Transverse colon (tissue), 4 donors: Measurements from ENCODE around the gene KAZN. TPM values are rescaled to one million over a fixed set of nuclear protein-coding genes. Genes with fewer than 3 reads are reported as not detected.
A peak's percentile ranks its signal among the peaks of the same experiment; 100 is the strongest.

Experiments
- DNase-seq: peaks from one replicate; pipeline ENCODE4 v3.0.0-alpha.2; 2019
- H3K27ac ChIP-seq, 4 donors: fragments of 200-600 bp; sonication (generic); 2 replicates each; pipeline ENCODE4 v1.5.1; 2016 to 2018; ENCODE audit warnings: inconsistent platforms in 4 of 4
- H3K27me3 ChIP-seq: fragments of 200-600 bp; sonication (generic); 2 replicates; pipeline ENCODE4 v1.5.1; 2017; ENCODE audit warnings: inconsistent platforms
- H3K36me3 ChIP-seq, 4 donors: fragments of 200-600 bp; sonication (generic); 2 replicates each; pipeline ENCODE4 v1.5.1; 2017 to 2019; ENCODE audit warnings: inconsistent platforms in 4 of 4
- H3K4me1 ChIP-seq, 4 donors: fragments of 200-600 bp; sonication (generic); 2 replicates each; pipeline ENCODE4 v1.5.1; 2017 to 2020; ENCODE audit warnings: inconsistent platforms in 4 of 4
- H3K4me3 ChIP-seq, 4 donors: fragments of 200-600 bp; sonication (generic); 1 replicate in 1 of 4; 2 replicates in 3 of 4; pipeline versions ENCODE4 v1.5.1 to v1.6.1; 2017 to 2019; ENCODE audit warnings: inconsistent platforms in 4 of 4
- H3K9me3 ChIP-seq, 2 donors: fragments of 200-600 bp; sonication (generic); 2 replicates each; pipeline ENCODE4 v1.5.1; 2017 to 2019; ENCODE audit warnings: inconsistent platforms in 2 of 2
- EP300 ChIP-seq: sonication (generic); formaldehyde crosslinking; IDR thresholded peaks from one replicate; pipeline ENCODE4 v1.6.1; 2017; ENCODE audit warnings: antibody characterized with exemption, low read depth
- POLR2A ChIP-seq: fragments of 450-650 bp; IDR thresholded peaks from one replicate; pipeline ENCODE4 v1.6.1; 2016; ENCODE audit warnings: antibody characterized with exemption, mild to moderate bottlenecking, moderate library complexity
- POLR2AphosphoS5 ChIP-seq, 3 donors: sonication (generic); formaldehyde crosslinking; IDR thresholded peaks; one replicate each; pipeline ENCODE4 v1.6.1; 2016; ENCODE audit warnings: antibody characterized with exemption in 3 of 3
- WGBS, 2 donors: methylation state at CpG; one replicate each; pipeline ENCODE4 v1.1.5; 2018; ENCODE audit warnings: low coverage in 1 of 2; 5-methylcytosine and 5-hydroxymethylcytosine counted together
- in situ Hi-C, 4 donors: fragments of 200-750 bp; cut with MboI; loops; one replicate each; pipeline versions ENCODE4 v1.15.0 to v1.15.1; 2017; ENCODE audit warnings: low sequenced_read_pairs in 3 of 4, low pct_ligation_motif_present in 1 of 4, low pct_unique_long_range_greater_than_20kb in 1 of 4
- intact Hi-C: fragments of 100-400 bp; cut with DNase I; formaldehyde crosslinking; loops from one replicate; pipeline ENCODE4 v1.15.1; 2023; ENCODE audit warnings: low total_unique reads
- total RNA-seq, 4 donors: library from RNA; depleted of rRNA; stranded (reverse); fragments of >200 nt; gene quantifications; one replicate each; pipeline ENCODE4 v1.1.0, GENCODE V29; 2016
- TF ChIP-seq, protein P1 (sequence below), 5 experiments: fragments of 200-600 bp in 3 of 5; fragments of 450-650 bp in 2 of 5; sonication (generic) in 3 of 5; IDR thresholded peaks; 1 replicate in 2 of 5; 2 replicates in 3 of 5; pipeline ENCODE4 v1.5.1; 2016 to 2017; ENCODE audit warnings: antibody characterized with exemption in 5 of 5, inconsistent platforms in 3 of 5, mild to moderate bottlenecking in 2 of 5, moderate library complexity in 1 of 5

KAZN gene
- total RNA-seq, 4 donors from 2014 or later: 12.0 to 17.1 (median 16.2) TPM

DNA sequence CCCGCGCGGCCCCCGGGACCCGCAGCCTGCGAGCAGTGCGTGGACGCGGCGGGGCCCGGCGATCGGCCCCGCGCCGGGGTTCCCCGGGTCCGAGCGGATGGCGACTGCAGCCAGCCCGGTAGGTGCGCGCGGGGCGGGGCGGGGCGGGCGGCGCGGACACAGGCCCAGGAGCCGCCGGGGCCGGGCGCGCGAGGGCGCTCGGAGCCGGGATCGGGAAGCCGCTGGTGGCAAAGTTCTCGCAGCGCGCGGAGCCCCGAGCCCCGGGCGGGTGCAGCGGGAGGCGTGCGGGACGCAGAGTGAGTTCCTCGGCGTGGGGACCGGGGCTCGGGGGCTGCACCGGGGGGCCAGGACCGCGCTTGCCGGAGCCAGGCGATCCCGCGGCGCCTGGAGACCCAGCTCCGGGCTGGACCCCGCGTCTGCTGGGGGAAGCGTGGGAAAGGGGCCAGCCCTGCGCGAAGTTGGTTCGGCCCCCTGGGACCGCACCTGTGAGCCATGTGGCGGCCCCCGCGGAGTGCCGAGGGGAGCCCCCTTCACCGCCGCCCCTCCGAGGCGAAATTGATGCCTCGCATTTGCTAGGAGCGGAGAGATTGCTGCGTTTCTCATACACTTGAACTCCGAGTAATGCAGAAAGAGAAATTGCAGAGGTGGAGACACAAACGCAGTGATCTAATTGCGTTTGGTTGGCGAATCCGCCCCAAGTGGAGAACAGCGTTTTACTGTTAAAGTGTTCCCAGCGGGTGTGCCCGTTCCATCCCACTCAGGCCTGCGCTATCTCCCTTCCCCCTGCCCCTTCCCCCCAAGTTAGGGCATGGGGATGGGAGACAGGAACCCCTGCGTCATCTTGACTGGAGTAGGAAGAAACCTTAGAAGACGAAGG, 326.2 kb downstream of the KAZN start:
- DNase-seq: peak; percentile 50
- Histone ChIP-seq H3K9me3 (no peaks in the 10 kb centered on the region), H3K27me3 (peaks cover 26% of the 10 kb centered on the region), H3K4me3 (peak overlapping the region; percentile 45 to 64 (median 56)), H3K27ac (peak overlapping the region; percentile 34 to 65 (median 44)), H3K36me3 (no peaks in the 10 kb centered on the region), H3K4me1 (peaks cover 5 to 17% (median 16%) of the 10 kb centered on the region in 4 donors)
- WGBS, 2 donors: 0 to 3% methylated on average over 1 to 40 of the region's 94 CpGs
- in situ Hi-C loops (loop anchor here in 1 of 4 donors (10.0 kb wide), 1 partner anchor 100 kb away; no protein-coding TSS in a partner anchor), intact Hi-C loops (no loop called here)
- TF ChIP-seq, protein P1, sequence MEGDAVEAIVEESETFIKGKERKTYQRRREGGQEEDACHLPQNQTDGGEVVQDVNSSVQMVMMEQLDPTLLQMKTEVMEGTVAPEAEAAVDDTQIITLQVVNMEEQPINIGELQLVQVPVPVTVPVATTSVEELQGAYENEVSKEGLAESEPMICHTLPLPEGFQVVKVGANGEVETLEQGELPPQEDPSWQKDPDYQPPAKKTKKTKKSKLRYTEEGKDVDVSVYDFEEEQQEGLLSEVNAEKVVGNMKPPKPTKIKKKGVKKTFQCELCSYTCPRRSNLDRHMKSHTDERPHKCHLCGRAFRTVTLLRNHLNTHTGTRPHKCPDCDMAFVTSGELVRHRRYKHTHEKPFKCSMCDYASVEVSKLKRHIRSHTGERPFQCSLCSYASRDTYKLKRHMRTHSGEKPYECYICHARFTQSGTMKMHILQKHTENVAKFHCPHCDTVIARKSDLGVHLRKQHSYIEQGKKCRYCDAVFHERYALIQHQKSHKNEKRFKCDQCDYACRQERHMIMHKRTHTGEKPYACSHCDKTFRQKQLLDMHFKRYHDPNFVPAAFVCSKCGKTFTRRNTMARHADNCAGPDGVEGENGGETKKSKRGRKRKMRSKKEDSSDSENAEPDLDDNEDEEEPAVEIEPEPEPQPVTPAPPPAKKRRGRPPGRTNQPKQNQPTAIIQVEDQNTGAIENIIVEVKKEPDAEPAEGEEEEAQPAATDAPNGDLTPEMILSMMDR (IDR thresholded peaks at IDR 0.05): peak in 1 of 5 experiments; percentile 7
- TF ChIP-seq POLR2AphosphoS5 (IDR thresholded peaks at IDR 0.05) (no peak), EP300 (no peak), POLR2A (no peak)

DNA sequence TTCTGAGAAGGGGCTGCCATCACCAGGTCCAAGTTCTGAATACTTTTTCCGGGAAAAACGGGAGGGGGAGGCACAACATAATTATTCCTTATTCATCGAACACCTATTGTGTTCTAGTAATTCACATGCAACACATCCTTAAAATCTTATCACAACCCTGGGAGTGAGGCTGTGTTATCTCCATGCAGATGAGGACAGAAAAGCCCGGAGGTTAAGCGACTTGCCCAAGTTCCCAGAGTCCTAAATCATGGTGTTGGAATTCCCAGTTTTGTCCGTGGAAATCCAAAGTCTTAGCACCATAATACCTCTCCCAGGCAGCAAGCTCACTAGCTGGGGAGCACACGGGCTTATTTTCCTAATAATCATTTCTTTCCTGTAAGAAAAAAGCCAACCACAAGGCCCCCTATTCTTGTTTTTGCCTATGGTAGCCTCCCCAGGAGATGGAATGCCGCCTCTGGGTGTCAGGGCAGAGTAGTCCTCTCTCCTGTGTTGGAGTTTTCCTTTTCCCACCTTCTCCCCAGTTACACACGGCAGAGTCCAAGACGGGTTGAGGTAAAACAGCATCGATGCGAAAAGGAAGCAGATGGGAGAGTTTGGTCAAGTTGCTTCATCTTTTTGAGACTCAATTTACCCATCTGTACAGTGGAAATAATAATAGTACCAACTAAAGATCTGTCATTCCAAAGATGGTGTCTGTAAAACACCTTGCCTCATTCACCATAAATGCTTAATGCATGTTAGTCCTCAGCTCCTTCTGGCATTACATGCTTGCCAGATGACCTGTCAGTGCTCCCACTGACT, 327.1 kb downstream of the KAZN start:
- no peaks in the 10 kb centered on the region for H3K36me3 ChIP-seq
- TF ChIP-seq POLR2A: no peak
- no peak for TF ChIP-seq EP300
- TF ChIP-seq POLR2AphosphoS5 (IDR thresholded peaks at IDR 0.05): no peak
- TF ChIP-seq, protein P1 (IDR thresholded peaks at IDR 0.05): no peak
- H3K4me1 ChIP-seq: peaks cover 5 to 26% (median 20%) of the 10 kb centered on the region in 4 donors
- peaks cover 26% of the 10 kb centered on the region for H3K27me3 ChIP-seq
- DNase-seq: no peak
- intact Hi-C loops (no loop called here), in situ Hi-C loops (loop anchor here in 1 of 4 donors (10.0 kb wide), 1 partner anchor 99 kb away; no protein-coding TSS in a partner anchor)
- 25 to 54% methylated on average over 9 to 12 of the region's 12 CpGs for WGBS, 2 donors
- H3K27ac ChIP-seq: peak overlapping the region in 1 of 4 donors; percentile 42
- peak overlapping the region in 2 of 4 donors; percentile 61 to 64 for H3K4me3 ChIP-seq
- no peaks in the 10 kb centered on the region for H3K9me3 ChIP-seq

DNA sequence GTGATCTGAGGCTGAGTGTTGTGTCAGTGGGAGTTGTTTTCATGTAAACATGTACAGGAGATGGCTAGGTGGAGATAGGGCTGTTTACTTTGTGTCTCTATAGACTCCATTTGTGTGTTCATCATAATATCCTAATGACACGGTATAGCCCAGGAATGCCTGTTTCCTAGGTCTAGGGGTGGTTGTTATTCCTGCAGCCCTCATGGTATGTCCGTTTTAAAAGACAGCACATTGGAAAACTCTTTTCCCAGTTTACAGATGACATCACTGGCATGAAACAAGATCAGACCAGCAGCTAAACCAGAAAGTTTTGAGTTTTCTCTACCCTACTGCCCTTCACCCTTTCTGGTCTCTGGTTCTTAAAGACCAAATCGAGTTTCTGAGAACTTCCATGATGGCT, 327.7 kb downstream of the KAZN start:
- in situ Hi-C loops: loop anchor here in 1 of 4 donors (10.0 kb wide), 1 partner anchor 99 kb away; no protein-coding TSS in a partner anchor
- Histone ChIP-seq H3K4me1 (peaks cover 5 to 26% (median 20%) of the 10 kb centered on the region in 4 donors), H3K27me3 (peaks cover 29% of the 10 kb centered on the region), H3K27ac (no peak overlapping the region), H3K9me3 (no peaks in the 10 kb centered on the region), H3K36me3 (no peaks in the 10 kb centered on the region), H3K4me3 (no peak overlapping the region)
- 58 to 60% methylated on average over 1 to 3 of the region's 3 CpGs for WGBS, 2 donors
- TF ChIP-seq, protein P1 (IDR thresholded peaks at IDR 0.05): no peak
- no peak for TF ChIP-seq POLR2A
- TF ChIP-seq EP300: no peak
- no peak for TF ChIP-seq POLR2AphosphoS5 (IDR thresholded peaks at IDR 0.05)
- no peak for DNase-seq
- intact Hi-C loops: no loop called here
